Measurements from ENCODE around the gene PPP1R2B. TPM values are rescaled to one million over a fixed set of nuclear protein-coding genes. Genes with fewer than 3 reads are reported as not detected.

The PPP1R2B gene
- total RNA-seq (under 1 TPM in 2 of 9 donors, not detected in 7; 0.11 to 0.14 TPM), polyA plus RNA-seq (under 1 TPM in 1 of 3 donors, not detected in 2; 0.15 TPM)
- long read RNA-seq, donor 1: 0 reads
- long read RNA-seq, donor 2: 0 reads
- long read RNA-seq, donor 3: 0 reads
- long read RNA-seq, donor 4: 0 reads
- long read RNA-seq, donor 5: 0 reads
- long read RNA-seq, donor 6: 0 reads
- long read RNA-seq, donor 7: 0 reads
- long read RNA-seq, donor 8: 0 reads
- long read RNA-seq, donor 9, partial matches to known transcripts: 0 of 1 reads
- long read RNA-seq, donor 9, other reads (novel, unspliced or antisense): 0 of 1 reads
- long read RNA-seq, donor 10: 0 reads

DNA sequence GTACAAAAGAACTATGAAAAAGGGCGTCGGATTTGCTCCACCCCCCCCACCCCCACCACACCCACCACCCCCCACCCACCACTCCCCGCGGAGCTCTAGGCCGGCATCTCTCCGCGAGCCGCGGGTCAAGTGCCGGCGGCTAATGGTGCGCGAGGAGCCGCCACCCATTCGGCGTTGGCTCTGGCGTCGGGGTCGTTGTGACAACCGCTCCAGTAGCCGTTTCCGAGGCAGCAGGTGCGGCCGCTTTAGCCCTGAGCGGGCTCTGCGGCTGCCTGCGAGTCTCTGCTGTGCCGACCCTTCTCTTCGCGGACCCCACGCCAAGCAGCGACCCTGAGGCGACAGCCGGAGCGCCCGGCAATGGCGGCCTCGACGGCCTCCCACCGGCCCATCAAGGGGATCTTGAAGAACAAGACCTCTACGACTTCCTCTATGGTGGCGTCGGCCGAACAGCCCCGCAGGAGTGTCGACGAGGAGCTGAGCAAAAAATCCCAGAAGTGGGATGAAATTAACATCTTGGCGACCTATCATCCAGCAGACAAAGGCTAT lies at the start of gene PPP1R2B:
PPP1R2B (plus strand) TSS at position 90 of the 546 bp plus-strand sequence; CDS start at position 358, 268 bp downstream.
- Histone ChIP-seq H3K9me3 (replicated peaks in 1 of 3) (peaks cover 0 to 6% (median 0%) of the 10 kb centered on the region in 3 donors), H3K4me1 (replicated peaks in 1 of 2) (no peaks in the 10 kb centered on the region), H3K36me3 (replicated peaks in 1 of 2) (no peaks in the 10 kb centered on the region), H3K27me3 (no peaks in the 10 kb centered on the region), H3K4me3 (no peak within 1 kb of the TSS), H3K27ac (no peak within 1 kb of the TSS)
- TF ChIP-seq, protein P1, sequence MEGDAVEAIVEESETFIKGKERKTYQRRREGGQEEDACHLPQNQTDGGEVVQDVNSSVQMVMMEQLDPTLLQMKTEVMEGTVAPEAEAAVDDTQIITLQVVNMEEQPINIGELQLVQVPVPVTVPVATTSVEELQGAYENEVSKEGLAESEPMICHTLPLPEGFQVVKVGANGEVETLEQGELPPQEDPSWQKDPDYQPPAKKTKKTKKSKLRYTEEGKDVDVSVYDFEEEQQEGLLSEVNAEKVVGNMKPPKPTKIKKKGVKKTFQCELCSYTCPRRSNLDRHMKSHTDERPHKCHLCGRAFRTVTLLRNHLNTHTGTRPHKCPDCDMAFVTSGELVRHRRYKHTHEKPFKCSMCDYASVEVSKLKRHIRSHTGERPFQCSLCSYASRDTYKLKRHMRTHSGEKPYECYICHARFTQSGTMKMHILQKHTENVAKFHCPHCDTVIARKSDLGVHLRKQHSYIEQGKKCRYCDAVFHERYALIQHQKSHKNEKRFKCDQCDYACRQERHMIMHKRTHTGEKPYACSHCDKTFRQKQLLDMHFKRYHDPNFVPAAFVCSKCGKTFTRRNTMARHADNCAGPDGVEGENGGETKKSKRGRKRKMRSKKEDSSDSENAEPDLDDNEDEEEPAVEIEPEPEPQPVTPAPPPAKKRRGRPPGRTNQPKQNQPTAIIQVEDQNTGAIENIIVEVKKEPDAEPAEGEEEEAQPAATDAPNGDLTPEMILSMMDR (IDR thresholded peaks at IDR 0.05): no peak
- no peak for TF ChIP-seq POLR2A (IDR thresholded peaks at IDR 0.05)
- WGBS, 4 donors: 38 to 73% (median 51%) methylated on average over 13 to 48 of the region's 48 CpGs
- intact Hi-C loops (cut with DNase I): no loop called here
- DNase-seq: no peak

DNA sequence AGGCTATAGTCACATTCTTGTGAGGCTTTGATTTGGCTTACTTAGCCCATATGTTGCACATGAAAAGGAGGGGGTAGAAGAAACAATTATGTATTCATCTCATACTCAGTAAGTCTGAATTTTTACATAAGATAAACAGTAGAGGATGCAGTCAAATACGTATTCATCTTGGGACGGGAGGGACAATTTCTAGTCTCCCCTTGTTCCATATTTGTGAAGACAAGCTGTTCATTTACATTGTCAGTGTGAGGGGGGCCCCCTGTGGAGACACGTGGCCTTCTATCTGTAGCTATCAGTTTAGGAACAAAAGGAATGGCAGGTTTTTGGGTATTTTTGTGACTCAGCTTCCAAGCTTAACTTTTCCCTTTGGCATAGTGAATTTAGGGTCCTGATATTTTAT lies 49.2 kb upstream of the PPP1R2B start:
- Histone ChIP-seq H3K9me3 (replicated peaks in 1 of 3) (no peaks in the 10 kb centered on the region), H3K27me3 (no peaks in the 10 kb centered on the region), H3K36me3 (replicated peaks in 1 of 2) (no peaks in the 10 kb centered on the region), H3K4me3 (no peak overlapping the region), H3K4me1 (replicated peaks in 1 of 2) (no peaks in the 10 kb centered on the region), H3K27ac (no peak overlapping the region)
- intact Hi-C loops (cut with DNase I): no loop called here
- no peak for DNase-seq
- 56 to 70% (median 67%) methylated on average over 3 of the region's 3 CpGs for WGBS, 4 donors
- TF ChIP-seq, protein P1 (IDR thresholded peaks at IDR 0.05): no peak
- no peak for TF ChIP-seq POLR2A (IDR thresholded peaks at IDR 0.05)

DNA sequence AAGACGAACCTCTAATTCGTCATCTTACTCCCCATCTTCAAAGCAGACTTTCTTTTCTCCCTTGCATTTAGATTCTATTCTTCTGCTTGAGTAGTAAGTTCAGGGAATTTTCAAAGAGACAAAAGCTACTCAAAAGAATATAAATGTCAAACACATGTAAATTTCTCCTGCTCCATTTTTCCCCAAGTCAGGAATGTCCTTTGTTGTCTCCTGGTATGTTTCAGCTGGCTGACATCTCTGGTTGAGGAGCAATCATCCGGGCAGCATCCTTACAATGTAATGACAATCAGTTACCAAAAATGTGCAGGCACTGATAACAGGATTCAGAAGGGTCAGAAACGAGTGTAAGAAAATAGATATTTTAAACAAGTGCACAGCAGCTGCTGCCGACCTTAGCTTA lies 47.6 kb upstream of the PPP1R2B start:
- DNase-seq: no peak
- no peak overlapping the region for H3K27ac ChIP-seq
- no peaks in the 10 kb centered on the region for H3K4me1 ChIP-seq (replicated peaks in 1 of 2)
- no peaks in the 10 kb centered on the region for H3K27me3 ChIP-seq
- 63 to 76% (median 71%) methylated on average over 5 of the region's 5 CpGs for WGBS, 4 donors
- H3K36me3 ChIP-seq (replicated peaks in 1 of 2): no peaks in the 10 kb centered on the region
- TF ChIP-seq, protein P1 (IDR thresholded peaks at IDR 0.05): no peak
- no peak for TF ChIP-seq POLR2A (IDR thresholded peaks at IDR 0.05)
- H3K9me3 ChIP-seq (replicated peaks in 1 of 3): no peaks in the 10 kb centered on the region
- intact Hi-C loops (cut with DNase I): no loop called here
- no peak overlapping the region for H3K4me3 ChIP-seq

DNA sequence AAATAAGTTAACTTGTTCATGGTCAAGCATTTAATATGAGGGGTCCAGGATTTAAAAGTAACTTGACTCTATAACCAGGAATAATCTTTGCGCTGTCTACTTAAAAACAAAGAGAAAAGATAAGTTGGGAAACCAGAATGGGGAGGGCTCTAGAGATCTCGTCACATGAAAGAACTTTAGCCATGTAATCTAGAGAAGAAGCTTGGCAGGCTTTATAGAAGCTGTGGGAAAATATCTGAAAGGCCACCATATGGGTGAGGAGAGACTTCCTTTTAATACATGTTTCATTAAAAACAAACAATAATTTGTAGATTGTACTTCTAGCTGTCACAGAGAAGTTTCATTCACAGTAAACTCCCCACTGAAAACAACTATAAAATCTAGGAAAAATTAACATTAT lies 46.7 kb upstream of the PPP1R2B start:
- intact Hi-C loops (cut with DNase I): no loop called here
- WGBS, 4 donors: 51 to 74% (median 69%) methylated on average over 2 of the region's 2 CpGs
- no peak for TF ChIP-seq POLR2A (IDR thresholded peaks at IDR 0.05)
- TF ChIP-seq, protein P1 (IDR thresholded peaks at IDR 0.05): no peak

More for the DNA sequence above, 46.7 kb upstream of the PPP1R2B start:
- Histone ChIP-seq H3K27me3 (no peaks in the 10 kb centered on the region), H3K27ac (no peak overlapping the region), H3K9me3 (replicated peaks in 1 of 3) (no peaks in the 10 kb centered on the region), H3K4me3 (no peak overlapping the region), H3K4me1 (replicated peaks in 1 of 2) (no peaks in the 10 kb centered on the region), H3K36me3 (replicated peaks in 1 of 2) (no peaks in the 10 kb centered on the region)
- DNase-seq: no peak
